ENCODE measurements around the gene ABHD16B. TPM values are rescaled to one million over a fixed set of nuclear protein-coding genes. Genes with fewer than 3 reads are reported as not detected.
A peak's percentile ranks its signal among the peaks of the same experiment; 100 is the strongest.

The ABHD16B gene
- total RNA-seq, 3 donors from 2014 or later (not counting 1 experiment from before 2014, with no cell fraction given), result not detected

- no peak overlapping the region for H3K27ac ChIP-seq (ENCODE audit: low read length)
- no peak overlapping the region for H3K4me3 ChIP-seq (ENCODE audit: low read length)
- H3K27me3 ChIP-seq (ENCODE audit: control insufficient read depth, insufficient read depth, low read length), result peaks cover 20% of the 10 kb centered on the region
- intact Hi-C loops (cut with micrococcal nuclease), result no loop called here
- H3K27ac Mint-ChIP-seq, result no peak overlapping the region
- H3K4me1 Mint-ChIP-seq, result peaks cover 9 to 10% of the 10 kb centered on the region in 2 donors
- DNase-seq (no peak), ATAC-seq (peak in 1 of 3 donors; percentile 12)
- H3K4me1 ChIP-seq (ENCODE audit: control insufficient read depth, insufficient read depth, low read length), result peaks cover 11% of the 10 kb centered on the region
- no peaks in the 10 kb centered on the region for H3K36me3 Mint-ChIP-seq
- H3K9me3 Mint-ChIP-seq, result no peaks in the 10 kb centered on the region
- TF ChIP-seq CTCF (IDR thresholded peaks at IDR 0.05), result no peak
- no peaks in the 10 kb centered on the region for H3K9me3 ChIP-seq (ENCODE audit: control insufficient read depth, insufficient read depth, low read length)
- H3K36me3 ChIP-seq (ENCODE audit: control insufficient read depth, insufficient read depth, low read length), result no peaks in the 10 kb centered on the region
- H3K4me3 Mint-ChIP-seq, result peak overlapping the region; percentile 58
- H3K27me3 Mint-ChIP-seq (ENCODE audit: low read depth in 2 of 2), result peaks cover 21 to 26% of the 10 kb centered on the region in 2 donors
- WGBS (ENCODE audit: insufficient coverage), result 23% methylated on average over 76 of the region's 76 CpGs
Observed at GRCh38 chr20:63831993-63832686, 29.2 kb upstream of the ABHD16B start.

- intact Hi-C loops (cut with micrococcal nuclease), result no loop called here
- Histone ChIP-seq H3K36me3 (ENCODE audit: control insufficient read depth, insufficient read depth, low read length) (no peaks in the 10 kb centered on the region), H3K27ac (ENCODE audit: low read length) (no peak overlapping the region), H3K27me3 (ENCODE audit: control insufficient read depth, insufficient read depth, low read length) (peaks cover 11% of the 10 kb centered on the region), H3K9me3 (ENCODE audit: control insufficient read depth, insufficient read depth, low read length) (no peaks in the 10 kb centered on the region), H3K4me1 (ENCODE audit: control insufficient read depth, insufficient read depth, low read length) (peaks cover 11% of the 10 kb centered on the region), H3K4me3 (ENCODE audit: low read length) (no peak overlapping the region)
- DNase-seq (no peak), ATAC-seq (no peak)
- H3K9me3 Mint-ChIP-seq, result no peaks in the 10 kb centered on the region
- H3K27ac Mint-ChIP-seq, result no peak overlapping the region
- H3K27me3 Mint-ChIP-seq (ENCODE audit: low read depth in 2 of 2), result peaks cover 14 to 17% of the 10 kb centered on the region in 2 donors
- no peaks in the 10 kb centered on the region for H3K36me3 Mint-ChIP-seq
- 92% methylated on average over 20 of the region's 20 CpGs for WGBS (ENCODE audit: insufficient coverage)
- peak overlapping the region; percentile 19 for H3K4me3 Mint-ChIP-seq
- peaks cover 9 to 10% of the 10 kb centered on the region in 2 donors for H3K4me1 Mint-ChIP-seq
- no peak for TF ChIP-seq CTCF (IDR thresholded peaks at IDR 0.05)
Observed at GRCh38 chr20:63833776-63834490, 27.4 kb upstream of the ABHD16B start.

- no peak for ATAC-seq
- Mint-ChIP-seq H3K4me1 (peaks cover 8% of the 10 kb centered on the region in 2 donors), H3K27ac (no peak overlapping the region), H3K4me3 (no peak overlapping the region), H3K27me3 (ENCODE audit: low read depth in 2 of 2) (peaks cover 9 to 13% of the 10 kb centered on the region in 2 donors), H3K9me3 (no peaks in the 10 kb centered on the region), H3K36me3 (no peaks in the 10 kb centered on the region)
- no peaks in the 10 kb centered on the region for H3K36me3 ChIP-seq (ENCODE audit: control insufficient read depth, insufficient read depth, low read length)
- TF ChIP-seq CTCF (IDR thresholded peaks at IDR 0.05), result no peak
- 89% methylated on average over 7 of the region's 9 CpGs for whole genome bisulfite sequencing (ENCODE audit: insufficient coverage)
- intact Hi-C loops (cut with micrococcal nuclease), result no loop called here
- no peaks in the 10 kb centered on the region for H3K9me3 ChIP-seq (ENCODE audit: control insufficient read depth, insufficient read depth, low read length)
- H3K27ac ChIP-seq (ENCODE audit: low read length), result no peak overlapping the region
- no peak for DNase-seq
- H3K4me1 ChIP-seq (ENCODE audit: control insufficient read depth, insufficient read depth, low read length), result peaks cover 7% of the 10 kb centered on the region
- H3K27me3 ChIP-seq (ENCODE audit: control insufficient read depth, insufficient read depth, low read length), result peaks cover 5% of the 10 kb centered on the region
- no peak overlapping the region for H3K4me3 ChIP-seq (ENCODE audit: low read length)
Observed at GRCh38 chr20:63834491-63834880, 26.8 kb upstream of the ABHD16B start.
